Parathyroid adenoma (tissue), 2 donors: ENCODE data around the gene CD244.

ENCODE experiments used
- H2AFZ ChIP-seq: fragments of 300-600 bp; sonication (generic); one replicate; pipeline ENCODE4 v1.7.0; 2017; ENCODE audit warnings: antibody characterized with exemption, mild to moderate bottlenecking
- H3K27ac ChIP-seq: fragments of 300-600 bp; sonication (generic); one replicate; pipeline ENCODE4 v1.7.0; 2017
- H3K27me3 ChIP-seq: fragments of 300-600 bp; sonication (generic); one replicate; pipeline ENCODE4 v1.7.0; 2017; ENCODE audit warnings: low read length; ENCODE audit not compliant: control insufficient read depth, insufficient read depth
- H3K36me3 ChIP-seq: fragments of 300-600 bp; sonication (generic); one replicate; pipeline ENCODE4 v1.7.0; 2017; ENCODE audit warnings: low read length; ENCODE audit not compliant: control insufficient read depth, insufficient read depth
- H3K4me1 ChIP-seq: fragments of 300-600 bp; sonication (generic); one replicate; pipeline ENCODE4 v1.7.0; 2017; ENCODE audit warnings: control low read depth
- H3K4me2 ChIP-seq: fragments of 300-600 bp; sonication (generic); one replicate; pipeline ENCODE4 v1.7.0; 2017; ENCODE audit warnings: low read length
- H3K4me3 ChIP-seq: fragments of 300-600 bp; sonication (generic); one replicate; pipeline ENCODE4 v1.7.0; 2017; ENCODE audit warnings: low read depth, low read length
- H3K79me2 ChIP-seq: fragments of 300-600 bp; sonication (generic); one replicate; pipeline ENCODE4 v1.7.0; 2017; ENCODE audit warnings: control low read depth
- H3K9ac ChIP-seq: fragments of 300-600 bp; sonication (generic); one replicate; pipeline ENCODE4 v1.7.0; 2017; ENCODE audit warnings: mild to moderate bottlenecking
- H3K9me3 ChIP-seq: fragments of 300-600 bp; sonication (generic); one replicate; pipeline ENCODE4 v1.7.0; 2017; ENCODE audit warnings: low read length; ENCODE audit not compliant: control insufficient read depth
- CTCF ChIP-seq: fragments of 300-600 bp; sonication (generic); IDR thresholded peaks from one replicate; pipeline ENCODE4 v1.7.0; 2017; ENCODE audit warnings: antibody characterized with exemption, mild to moderate bottlenecking
- donor health status: primary hyperparathyroidism.

The CD244 gene

GRCh38 chr1:160858097-160858496 lies 4.6 kb downstream of the CD244 start:
- Histone ChIP-seq H3K4me2 (no peak overlapping the region), H3K4me3 (no peak overlapping the region), H3K4me1 (no peaks in the 10 kb centered on the region), H3K27me3 (no peaks in the 10 kb centered on the region), H3K9ac (no peak overlapping the region), H3K9me3 (no peaks in the 10 kb centered on the region), H3K79me2 (no peaks in the 10 kb centered on the region), H3K27ac (no peak overlapping the region), H2AFZ (no peak overlapping the region), H3K36me3 (no peaks in the 10 kb centered on the region)
- TF ChIP-seq CTCF, result no peak

- Histone ChIP-seq H3K4me3 (no peak overlapping the region), H3K27ac (no peak overlapping the region), H3K4me1 (no peaks in the 10 kb centered on the region), H3K9me3 (no peaks in the 10 kb centered on the region), H3K9ac (no peak overlapping the region), H3K4me2 (no peak overlapping the region), H3K36me3 (no peaks in the 10 kb centered on the region), H3K79me2 (no peaks in the 10 kb centered on the region), H2AFZ (no peak overlapping the region), H3K27me3 (no peaks in the 10 kb centered on the region)
- TF ChIP-seq CTCF, result no peak
These were observed 7.3 kb downstream of the CD244 start for GRCh38 chr1:160855181-160855981.

GRCh38 chr1:160853754-160854153 lies 8.9 kb downstream of the CD244 start:
- Histone ChIP-seq H3K9ac (no peak overlapping the region), H3K4me1 (no peaks in the 10 kb centered on the region), H3K4me3 (no peak overlapping the region), H3K36me3 (no peaks in the 10 kb centered on the region), H3K27ac (no peak overlapping the region), H3K9me3 (no peaks in the 10 kb centered on the region), H3K4me2 (no peak overlapping the region), H3K27me3 (no peaks in the 10 kb centered on the region), H3K79me2 (no peaks in the 10 kb centered on the region), H2AFZ (no peak overlapping the region)
- TF ChIP-seq CTCF, result no peak

- Histone ChIP-seq H3K4me1 (no peaks in the 10 kb centered on the region), H3K4me3 (no peak overlapping the region), H3K4me2 (no peak overlapping the region), H3K9me3 (no peaks in the 10 kb centered on the region), H2AFZ (no peak overlapping the region), H3K79me2 (no peaks in the 10 kb centered on the region), H3K36me3 (no peaks in the 10 kb centered on the region), H3K27me3 (no peaks in the 10 kb centered on the region), H3K27ac (no peak overlapping the region), H3K9ac (no peak overlapping the region)
- TF ChIP-seq CTCF, result no peak
These were observed 9.7 kb downstream of the CD244 start for GRCh38 chr1:160853014-160853413.

- Histone ChIP-seq H3K4me2 (no peak overlapping the region), H3K27ac (no peak overlapping the region), H3K4me3 (no peak overlapping the region), H3K4me1 (no peaks in the 10 kb centered on the region), H3K27me3 (no peaks in the 10 kb centered on the region), H2AFZ (no peak overlapping the region), H3K9me3 (no peaks in the 10 kb centered on the region), H3K9ac (no peak overlapping the region), H3K36me3 (no peaks in the 10 kb centered on the region), H3K79me2 (no peaks in the 10 kb centered on the region)
- TF ChIP-seq CTCF, result no peak
These were observed 11.7 kb downstream of the CD244 start for GRCh38 chr1:160850993-160851392.
